Lung (tissue), 13 donors: ENCODE results near the gene BEND3. TPM values are rescaled to one million over a fixed set of nuclear protein-coding genes. Genes with fewer than 3 reads are reported as not detected.
"Not testable (repeated sequence)": the region's sequence is repeated elsewhere in the genome, so short reads cannot be mapped to it uniquely, and the experiment has no call there.

ENCODE experiments used
- ATAC-seq: fragments of 200-7000 bp; cut with Tn5 transposase; one replicate; pipeline ENCODE4 v1.9.1; 2020; ENCODE audit warnings: moderate number of reproducible peaks; ENCODE audit not compliant: insufficient read depth, low FRiP score
- DNase-seq, 3 donors: peaks; one replicate each; pipeline ENCODE4 v3.0.0-alpha.2; 2013 to 2017
- H3K27ac ChIP-seq, 2 donors: one replicate each; pipeline ENCODE4 v1.5.1; 2013; ENCODE audit warnings: mild to moderate bottlenecking in 2 of 2, moderate library complexity in 2 of 2, control low read depth in 1 of 2, inconsistent platforms in 1 of 2, low read depth in 1 of 2, low read length in 1 of 2
- H3K27me3 ChIP-seq, 3 donors: one replicate each; pipeline ENCODE4 v1.5.1; 2013; ENCODE audit warnings: low read length in 2 of 3; ENCODE audit not compliant: control insufficient read depth in 3 of 3, insufficient read depth in 3 of 3
- H3K36me3 ChIP-seq, 4 donors: one replicate each; pipeline ENCODE4 v1.5.1; 2013; ENCODE audit warnings: low read length in 4 of 4, mild to moderate bottlenecking in 1 of 4, moderate library complexity in 1 of 4; ENCODE audit not compliant: control insufficient read depth in 4 of 4, insufficient read depth in 4 of 4
- H3K4me1 ChIP-seq, 5 donors: one replicate each; pipeline ENCODE4 v1.5.1; 2013; ENCODE audit warnings: low read length in 5 of 5, mild to moderate bottlenecking in 2 of 5, moderate library complexity in 1 of 5; ENCODE audit not compliant: control insufficient read depth in 5 of 5, insufficient read depth in 5 of 5
- H3K4me3 ChIP-seq: one replicate; pipeline ENCODE4 v1.5.1; 2013; ENCODE audit warnings: mild to moderate bottlenecking, control low read depth, moderate library complexity
- H3K9ac ChIP-seq, 2 donors: one replicate each; pipeline ENCODE4 v1.5.1; 2013; ENCODE audit warnings: low read length in 2 of 2, control low read depth in 1 of 2; ENCODE audit not compliant: insufficient read depth in 1 of 2
- H3K9me3 ChIP-seq, 4 donors: one replicate each; pipeline ENCODE4 v1.5.1; 2013; ENCODE audit warnings: low read length in 3 of 4, mild to moderate bottlenecking in 1 of 4, moderate library complexity in 1 of 4; ENCODE audit not compliant: control insufficient read depth in 4 of 4, insufficient read depth in 3 of 4
- CTCF ChIP-seq: IDR thresholded peaks from 2 replicates; pipeline ENCODE4 v1.5.1; 2012; ENCODE audit warnings: mild to moderate bottlenecking; ENCODE audit errors: control extremely low read depth, extremely low read depth
- WGBS, 2 donors: extraction: QIAGEN DNeasy Blood & Tissue Kit; methylation state at CpG; one replicate each; pipeline ENCODE4 v1.1.7; 2013; 5-methylcytosine and 5-hydroxymethylcytosine counted together
- polyA plus RNA-seq, 2 donors: library from polyadenylated mRNA; stranded (reverse); fragments of 200-250 nt; gene quantifications; one replicate each; pipeline ENCODE4 v1.2.1, GENCODE V29; 2013
- small RNA-seq: library from RNA; depleted of rRNA; stranded (forward); fragments of <200 nt; gene quantifications from one replicate; pipeline ENCODE3, GENCODE V24; 2014; ENCODE audit warnings: low replicate concordance
- total RNA-seq, 2 donors: library from RNA; depleted of rRNA in 1 of 2; stranded (reverse); fragments of >200 nt in 1 of 2; gene quantifications; one replicate each; pipeline ENCODE4 v1.2.1, GENCODE V29; 2014 to 2021
- donor health status: control.
- donor health status: control.
- donor health status: Bipolar disorder and iron deficiency.
- donor health status: healthy.
- donor health status: DM: yes; HTN: yes; CAD: no.

The BEND3 gene
- total and polyA plus RNA-seq, 4 donors = 1.2 to 4.4 (median 2.5) TPM

- no peak for ATAC-seq
- Histone ChIP-seq H3K9me3 (no peaks in the 10 kb centered on the region), H3K27ac (no peak overlapping the region), H3K27me3 (no peaks in the 10 kb centered on the region), H3K4me3 (no peak overlapping the region), H3K9ac (no peak overlapping the region), H3K36me3 (no peaks in the 10 kb centered on the region), H3K4me1 (no peaks in the 10 kb centered on the region)
- no peak for DNase-seq
- no peak for TF ChIP-seq CTCF
- 80 to 90% methylated on average over 4 of the region's 4 CpGs for WGBS, 2 donors
These were observed 95.1 kb downstream of the BEND3 start for GRCh38 chr6:107020239-107020638.

- H3K9ac ChIP-seq, DNase-seq, H3K4me1 ChIP-seq, H3K36me3 ChIP-seq, H3K27me3 ChIP-seq, H3K4me3 ChIP-seq, ATAC-seq, H3K27ac ChIP-seq, H3K9me3 ChIP-seq: not testable (repeated sequence)
- WGBS, 2 donors = 75 to 88% methylated on average over 8 of the region's 8 CpGs
These were observed 95.7 kb downstream of the BEND3 start for GRCh38 chr6:107019628-107020027.

- WGBS, 2 donors = 94 to 95% methylated on average over 5 of the region's 5 CpGs
- Histone ChIP-seq H3K36me3 (no peaks in the 10 kb centered on the region), H3K4me1 (no peaks in the 10 kb centered on the region), H3K27me3 (no peaks in the 10 kb centered on the region), H3K9me3 (no peaks in the 10 kb centered on the region), H3K4me3 (no peak overlapping the region), H3K9ac (no peak overlapping the region), H3K27ac (no peak overlapping the region)
- no peak for ATAC-seq
- DNase-seq = no peak
- no peak for TF ChIP-seq CTCF
These were observed 96.3 kb downstream of the BEND3 start for GRCh38 chr6:107019047-107019446.

Small RNA genes lying within 50 kb of the gene (small RNA-seq; reads per million reads assigned to genes)
- not detected for gene RNU6-1299P

Other genes starting within 250 kb of the BEND3 start
- 100 to 1,000 TPM in 1 of 2 donors, 10 to 100 TPM in 1; 62.5 to 155 TPM for gene CD24, start 140.8 kb downstream of the BEND3 start, total RNA-seq
- 10 to 100 TPM; 44.9 to 62.3 TPM for gene CD24, start 140.8 kb downstream of the BEND3 start, polyA plus RNA-seq
- gene MTRES1, start 87.3 kb downstream of the BEND3 start, total RNA-seq = 10 to 100 TPM; 11.5 to 13.0 TPM
- 10 to 100 TPM; 11.6 to 27.9 TPM for gene MTRES1, start 87.3 kb downstream of the BEND3 start, polyA plus RNA-seq